ENCODE measurements around the gene FMN1.

- TF ChIP-seq GATA3 (IDR thresholded peaks at IDR 0.05; ENCODE audit: low read depth, low read length) (no peak), GATA2 (IDR thresholded peaks at IDR 0.05; ENCODE audit: low read depth, low read length) (no peak)
Measured at GRCh38 chr15:33171202-33171601, 23.3 kb downstream of the FMN1 start.

Data from SH-SY5Y (cell line).